Omental fat pad (tissue), 4 donors: ENCODE measurements around the gene PRND. TPM values are rescaled to one million over a fixed set of nuclear protein-coding genes. Genes with fewer than 3 reads are reported as not detected.
"Not testable (repeated sequence)": the region's sequence is repeated elsewhere in the genome, so short reads cannot be mapped to it uniquely, and the experiment has no call there.

ENCODE experiments used
- ATAC-seq: fragments of 150-250 bp; one replicate; pipeline ENCODE4 v1.9.1; 2016; ENCODE audit warnings: mild to moderate bottlenecking, moderate library complexity; ENCODE audit not compliant: low FRiP score
- DNase-seq: peaks from one replicate; pipeline ENCODE4 v3.0.0-alpha.2; 2019; ENCODE audit warnings: low spot score
- CTCF ChIP-seq, 3 donors: fragments of 450-650 bp; IDR thresholded peaks; one replicate each; pipeline ENCODE4 v1.5.1; 2016 to 2017; ENCODE audit warnings: antibody characterized with exemption in 3 of 3, mild to moderate bottlenecking in 3 of 3, moderate library complexity in 2 of 3
- total RNA-seq, 4 donors: library from RNA; depleted of rRNA; stranded (reverse); fragments of >200 nt; gene quantifications; one replicate each; pipeline ENCODE4 v1.1.0, GENCODE V29; 2016

Gene PRND
- total RNA-seq, 4 donors from 2014 or later, result 0.09 TPM; not detected in 3

DNA sequence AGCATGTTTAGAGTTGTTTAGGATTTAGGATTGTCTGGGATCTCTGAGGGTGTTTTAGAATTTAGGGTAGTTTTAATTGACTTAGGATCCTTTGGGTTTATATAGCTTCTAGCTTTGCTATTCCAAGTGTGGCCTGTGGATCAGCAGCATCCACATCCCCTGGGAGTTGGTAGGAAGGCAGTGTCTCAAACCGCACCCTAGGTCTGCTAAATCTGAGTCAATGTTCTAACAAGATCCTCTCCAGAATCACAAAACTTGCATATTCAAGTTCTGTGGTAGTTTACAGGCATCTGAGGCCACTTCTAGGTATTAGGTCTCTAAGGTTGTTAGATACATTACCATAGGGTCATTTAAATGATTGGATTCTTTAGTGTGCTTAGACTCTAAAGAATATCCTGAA, 48.3 kb downstream of the PRND start:
- DNase-seq (no peak), ATAC-seq (no peak)
- no peak for TF ChIP-seq CTCF (IDR thresholded peaks at IDR 0.05)

- ATAC-seq (no peak), DNase-seq (no peak)
- no peak for TF ChIP-seq CTCF (IDR thresholded peaks at IDR 0.05)
Observed at GRCh38 chr20:4771004-4771403, 49.3 kb downstream of the PRND start.

GRCh38 chr20:4772132-4772531, 50.4 kb downstream of the PRND start:
- TF ChIP-seq CTCF (IDR thresholded peaks at IDR 0.05), result no peak
- ATAC-seq, result no peak

GRCh38 chr20:4773014-4773413, 51.3 kb downstream of the PRND start:
- not testable (repeated sequence) for DNase-seq

More at GRCh38 chr20:4772132-4772531, 50.4 kb downstream of the PRND start:
- DNase-seq, result no peak

GRCh38 chr20:4773736-4774135, 52.0 kb downstream of the PRND start:
- TF ChIP-seq CTCF (IDR thresholded peaks at IDR 0.05), result no peak
- ATAC-seq (no peak), DNase-seq (no peak)

More at GRCh38 chr20:4773014-4773413, 51.3 kb downstream of the PRND start:
- not testable (repeated sequence) for ATAC-seq

DNA sequence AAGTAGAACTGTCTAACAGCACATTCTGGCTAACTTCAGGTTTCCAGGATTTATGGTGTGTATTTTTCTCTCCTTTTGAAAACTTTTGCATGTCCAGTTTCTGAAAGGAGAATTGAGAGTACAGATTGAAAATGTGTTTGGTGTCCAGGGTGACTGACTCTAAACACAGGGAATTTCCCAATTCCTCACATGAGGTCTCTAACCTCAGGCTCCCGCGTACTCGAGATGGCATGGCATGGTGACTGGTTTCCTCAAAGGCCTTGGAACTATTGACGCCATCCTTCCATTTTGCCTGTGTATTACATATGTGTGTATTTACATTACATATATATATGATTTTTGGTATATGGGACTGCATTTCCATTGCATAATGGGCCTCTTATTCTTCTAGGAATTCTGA, 52.5 kb downstream of the PRND start:
- DNase-seq, result no peak
- ATAC-seq, result no peak
- TF ChIP-seq CTCF (IDR thresholded peaks at IDR 0.05), result no peak

- TF ChIP-seq CTCF (IDR thresholded peaks at IDR 0.05), result no peak
- ATAC-seq, result no peak
- no peak for DNase-seq
Observed at GRCh38 chr20:4775322-4776078, 53.8 kb downstream of the PRND start.
